Epithelial cell of umbilical artery (primary cell): ENCODE results near the gene SH3BGRL3. TPM values are rescaled to one million over a fixed set of nuclear protein-coding genes. Genes with fewer than 3 reads are reported as not detected.

ENCODE experiments used
- total RNA-seq: library from RNA; depleted of rRNA; stranded (reverse); fragments of >200 nt; gene quantifications from 2 replicates; pipeline ENCODE4 v1.2.3, GENCODE V29; 2014

The SH3BGRL3 gene
- total RNA-seq = 10.1 and 19.0 TPM in 2 replicates

GRCh38 chr1:26279456-26280332, at the start of gene SH3BGRL3:
Gene SH3BGRL3 (plus strand): TSS chr1:26280086. CDS start chr1:26280156, 70 bp downstream.

DNA sequence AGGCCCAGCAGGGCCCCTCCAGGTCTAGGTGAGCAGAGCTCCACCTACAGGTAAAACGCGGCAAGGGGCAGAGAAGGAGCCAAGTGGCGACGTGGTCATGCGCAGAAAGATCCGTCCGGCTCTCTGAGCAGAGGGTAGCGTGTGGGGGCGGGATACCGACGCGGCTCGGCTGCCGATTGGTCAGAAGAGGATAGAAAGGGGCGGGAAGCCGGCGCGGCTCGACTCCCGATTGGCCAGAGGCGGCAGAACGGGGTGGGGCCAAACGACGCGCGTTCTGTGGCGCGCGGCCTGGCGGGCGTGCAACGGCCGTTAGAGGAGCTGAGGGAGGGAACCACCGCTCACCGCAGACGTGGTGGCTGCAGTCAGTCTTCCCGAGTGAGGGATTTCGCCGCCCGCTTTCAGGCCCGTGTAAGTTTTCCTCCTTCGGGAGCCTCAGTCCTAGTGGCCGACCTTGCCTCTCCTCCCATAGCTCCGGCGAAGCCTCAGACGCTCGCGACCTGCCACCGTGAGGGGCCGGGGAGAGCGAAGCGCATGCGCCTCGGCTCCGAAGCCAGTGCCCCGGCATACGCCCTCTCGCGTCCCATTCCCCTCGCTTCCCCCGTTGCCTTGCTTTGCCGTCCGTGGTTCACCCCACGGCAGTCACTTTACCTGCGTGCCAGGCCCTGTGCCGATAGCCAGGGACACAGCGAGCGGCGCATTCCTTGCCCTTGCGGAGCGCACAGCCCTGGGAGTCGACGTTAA, 45.8 kb upstream of the SH3BGRL3 start, which contains the start of gene CEP85:
CEP85 (plus strand) TSS at position 298 of the 741 bp plus-strand sequence. CDS start 5,584 bp downstream, outside the sequence.

GRCh38 chr1:26306290-26307229, 26.7 kb downstream of the SH3BGRL3 start, which contains the start of gene UBXN11:
Gene UBXN11 (minus strand): TSS chr1:26306636. CDS start chr1:26302883, 3,753 bp downstream.

GRCh38 chr1:26317612-26318337, 37.9 kb downstream of the SH3BGRL3 start, which contains the start of gene CD52:
Gene CD52 (plus strand): TSS chr1:26317958. CDS start chr1:26318018, 60 bp downstream.

Other genes starting within 250 kb of the SH3BGRL3 start
- gene SLC30A2, start 234.0 kb upstream of the SH3BGRL3 start, total RNA-seq = not detected in 2 replicates
- not detected in 2 replicates for gene TRIM63, start 212.5 kb upstream of the SH3BGRL3 start, total RNA-seq
- gene PDIK1L, start 168.3 kb upstream of the SH3BGRL3 start, total RNA-seq = 4.5 and 7.4 TPM in 2 replicates
- gene FAM110D, start 121.0 kb upstream of the SH3BGRL3 start, total RNA-seq = 2.1 and 3.9 TPM in 2 replicates
- not detected in 2 replicates for gene C1orf232, start 111.1 kb upstream of the SH3BGRL3 start, total RNA-seq
- 19.9 and 36.4 TPM in 2 replicates for gene ZNF593, start 110.2 kb upstream of the SH3BGRL3 start, total RNA-seq
- not detected in 2 replicates for gene ZNF593OS, start 108.3 kb upstream of the SH3BGRL3 start, total RNA-seq
- gene CNKSR1, start 102.6 kb upstream of the SH3BGRL3 start, total RNA-seq = 0.30 TPM in 1 of 2 replicates, not detected in the other
- not detected in 2 replicates for gene CATSPER4, start 89.5 kb upstream of the SH3BGRL3 start, total RNA-seq
- 8.8 and 14.7 TPM in 2 replicates for gene CEP85, start 45.9 kb upstream of the SH3BGRL3 start, total RNA-seq
- 3.2 and 3.3 TPM in 2 replicates for gene UBXN11, start 26.6 kb downstream of the SH3BGRL3 start, total RNA-seq
- gene CD52, start 37.9 kb downstream of the SH3BGRL3 start, total RNA-seq = not detected in 2 replicates
- under 0.01 TPM in 1 of 2 replicates, not detected in the other for gene CRYBG2, start 74.0 kb downstream of the SH3BGRL3 start, total RNA-seq
- gene ZNF683, start 92.7 kb downstream of the SH3BGRL3 start, total RNA-seq = not detected in 2 replicates
- gene LIN28A, start 130.7 kb downstream of the SH3BGRL3 start, total RNA-seq = not detected in 2 replicates
- gene DHDDS, start 152.2 kb downstream of the SH3BGRL3 start, total RNA-seq = 46.4 and 63.1 TPM in 2 replicates
- 183 and 319 TPM in 2 replicates for gene HMGN2, start 192.4 kb downstream of the SH3BGRL3 start, total RNA-seq
- 11.4 and 28.9 TPM in 2 replicates for gene RPS6KA1, start 249.7 kb downstream of the SH3BGRL3 start, total RNA-seq